Measurements from ENCODE around the gene PITPNC1. TPM values are rescaled to one million over a fixed set of nuclear protein-coding genes. Genes with fewer than 3 reads are reported as not detected.
A peak's percentile ranks its signal among the peaks of the same experiment; 100 is the strongest.
"Not testable (repeated sequence)": the region's sequence is repeated elsewhere in the genome, so short reads cannot be mapped to it uniquely, and the experiment has no call there.

Gene PITPNC1
- polyA plus RNA-seq, 3 donors: 17.7 to 21.5 (median 19.6) TPM

GRCh38 chr17:67573987-67574657 is 197.0 kb downstream of the PITPNC1 start:
- no peak for DNase-seq

- no peak for DNase-seq
Observed at GRCh38 chr17:67574658-67575293, 197.7 kb downstream of the PITPNC1 start.

GRCh38 chr17:67575325-67575724 is 198.2 kb downstream of the PITPNC1 start:
- peak; percentile 62 for DNase-seq

- no peak for DNase-seq
Observed at GRCh38 chr17:67576471-67577115, 199.5 kb downstream of the PITPNC1 start.

GRCh38 chr17:67577429-67578141 is 200.5 kb downstream of the PITPNC1 start:
- no peak for DNase-seq

GRCh38 chr17:67578142-67578457 is 201.0 kb downstream of the PITPNC1 start:
- no peak for DNase-seq

GRCh38 chr17:67578679-67579405 is 201.8 kb downstream of the PITPNC1 start:
- not testable (repeated sequence) for DNase-seq

GRCh38 chr17:67582673-67583081 is 205.6 kb downstream of the PITPNC1 start:
- DNase-seq: peak; percentile 59

- DNase-seq: no peak
Observed at GRCh38 chr17:67585077-67585602, 208.1 kb downstream of the PITPNC1 start.

- DNase-seq: no peak
Observed at GRCh38 chr17:67588326-67588725, 211.2 kb downstream of the PITPNC1 start.

- DNase-seq: no peak
Observed at GRCh38 chr17:67594115-67594880, 217.2 kb downstream of the PITPNC1 start.

GRCh38 chr17:67600408-67600807 is 223.3 kb downstream of the PITPNC1 start:
- no peak for DNase-seq

GRCh38 chr17:67601897-67602296 is 224.8 kb downstream of the PITPNC1 start:
- no peak for DNase-seq

GRCh38 chr17:67602444-67602843 is 225.4 kb downstream of the PITPNC1 start:
- DNase-seq: no peak

GRCh38 chr17:67602974-67603373 is 225.9 kb downstream of the PITPNC1 start:
- DNase-seq: no peak

- DNase-seq: no peak
Observed at GRCh38 chr17:67605256-67605912, 228.3 kb downstream of the PITPNC1 start.

- no peak for DNase-seq
Observed at GRCh38 chr17:67606471-67606870, 229.4 kb downstream of the PITPNC1 start.

GRCh38 chr17:67606896-67607604 is 230.0 kb downstream of the PITPNC1 start:
- DNase-seq: no peak

GRCh38 chr17:67610061-67610460 is 233.0 kb downstream of the PITPNC1 start:
- DNase-seq: no peak

- no peak for DNase-seq
Observed at GRCh38 chr17:67613961-67614360, 236.9 kb downstream of the PITPNC1 start.

Data from renal pelvis (tissue), 4 donors.